Neural progenitor cell (in vitro differentiated cells): Measurements from ENCODE around the gene HDDC3. TPM values are rescaled to one million over a fixed set of nuclear protein-coding genes. Genes with fewer than 3 reads are reported as not detected.

ENCODE experiments used
- DNase-seq: peaks from one replicate; pipeline ENCODE4 v3.0.0-alpha.2; 2016; ENCODE audit warnings: low spot score
- H2AFZ ChIP-seq: fragments of 200-600 bp; sonication (generic); replicated peaks from 2 replicates; pipeline ENCODE4 v1.6.1; 2016; ENCODE audit warnings: antibody characterized with exemption
- H3F3A ChIP-seq: fragments of 200-600 bp; sonication (generic); 2 replicates; pipeline ENCODE4 v1.6.1; 2016; ENCODE audit warnings: antibody characterized with exemption, low read depth
- H3K27ac ChIP-seq: fragments of 200-600 bp; sonication (generic); 2 replicates; pipeline ENCODE4 v1.5.1; 2016; ENCODE audit warnings: mild to moderate bottlenecking
- H3K27me3 ChIP-seq: fragments of 200-600 bp; sonication (generic); 2 replicates; pipeline ENCODE4 v1.6.1; 2016; ENCODE audit warnings: mild to moderate bottlenecking, moderate library complexity
- H3K36me3 ChIP-seq: fragments of 200-600 bp; sonication (generic); 2 replicates; pipeline ENCODE4 v1.5.1; 2016
- H3K4me1 ChIP-seq: fragments of 200-600 bp; sonication (generic); 2 replicates; pipeline ENCODE4 v1.6.1; 2016; ENCODE audit warnings: mixed run types
- H3K4me2 ChIP-seq: fragments of 200-600 bp; sonication (generic); 2 replicates; pipeline ENCODE4 v1.6.1; 2016
- H3K4me3 ChIP-seq: fragments of 200-600 bp; sonication (generic); 2 replicates; pipeline ENCODE4 v1.5.1; 2016
- H3K79me2 ChIP-seq: fragments of 200-600 bp; sonication (generic); 2 replicates; pipeline ENCODE4 v1.6.1; 2016; ENCODE audit warnings: low read depth
- H3K9ac ChIP-seq: fragments of 200-600 bp; sonication (generic); 2 replicates; pipeline ENCODE4 v1.6.1; 2016
- H3K9me3 ChIP-seq: fragments of 200-600 bp; sonication (generic); 2 replicates; pipeline ENCODE4 v1.5.1; 2016; ENCODE audit warnings: low read depth
- H4K20me1 ChIP-seq: fragments of 200-600 bp; sonication (generic); 2 replicates; pipeline ENCODE4 v1.6.1; 2016; ENCODE audit warnings: low read depth
- H3K27ac Mint-ChIP-seq: 3 replicates; pipeline ENCODE4 v1.8.0; 2021; ENCODE audit warnings: mixed read lengths
- H3K27me3 Mint-ChIP-seq: 2 replicates; pipeline ENCODE4 v1.8.0; 2022; ENCODE audit warnings: low read depth, mild to moderate bottlenecking, inconsistent platforms, moderate library complexity, mixed read lengths; ENCODE audit not compliant: insufficient read depth
- H3K36me3 Mint-ChIP-seq: 3 replicates; pipeline ENCODE4 v1.8.0; 2021; ENCODE audit warnings: mixed read lengths
- H3K4me1 Mint-ChIP-seq: 3 replicates; pipeline ENCODE4 v1.8.0; 2021; ENCODE audit warnings: mixed read lengths
- H3K4me3 Mint-ChIP-seq: 3 replicates; pipeline ENCODE4 v1.8.0; 2021; ENCODE audit warnings: mild to moderate bottlenecking, moderate library complexity, mixed read lengths
- H3K9me3 Mint-ChIP-seq: 3 replicates; pipeline ENCODE4 v1.8.0; 2020; ENCODE audit warnings: mixed read lengths
- EZH2 ChIP-seq: fragments of 200-600 bp; sonication (generic); IDR thresholded peaks from 2 replicates; pipeline ENCODE4 v1.6.1; 2017; ENCODE audit warnings: antibody characterized with exemption, mild to moderate bottlenecking, moderate library complexity
- EZH2phosphoT487 ChIP-seq: fragments of 200-600 bp; sonication (generic); IDR thresholded peaks from 2 replicates; pipeline ENCODE4 v1.6.1; 2017; ENCODE audit warnings: antibody characterized with exemption
- total RNA-seq: library from RNA; depleted of rRNA; stranded (reverse); fragments of >200 nt; gene quantifications from 2 replicates; pipeline ENCODE4 v1.2.3, GENCODE V29; 2015; ENCODE audit warnings: low replicate concordance
- TF ChIP-seq, protein P1 (sequence below): fragments of 200-600 bp; sonication (generic); IDR thresholded peaks from 2 replicates; pipeline ENCODE4 v1.5.1; 2017; ENCODE audit warnings: antibody characterized with exemption, mild to moderate bottlenecking

Gene HDDC3
- total RNA-seq, 1 donor from 2014 or later: 20.4 TPM

- H3K27ac Mint-ChIP-seq: no peak overlapping the region
- H3K4me3 Mint-ChIP-seq: peak overlapping the region; percentile 85
- Histone ChIP-seq H3F3A (peaks cover 31% of the 10 kb centered on the region), H3K4me3 (peak overlapping the region; percentile 56), H3K9ac (no peak overlapping the region), H3K9me3 (no peaks in the 10 kb centered on the region), H2AFZ (no peak overlapping the region), H3K4me1 (peaks cover 12% of the 10 kb centered on the region), H3K27me3 (peaks cover 14% of the 10 kb centered on the region), H3K79me2 (no peaks in the 10 kb centered on the region), H3K4me2 (peak overlapping the region; percentile 78), H3K36me3 (no peaks in the 10 kb centered on the region), H3K27ac (no peak overlapping the region), H4K20me1 (peaks cover 8% of the 10 kb centered on the region)
- no peaks in the 10 kb centered on the region for H3K9me3 Mint-ChIP-seq
- peaks cover 11% of the 10 kb centered on the region for H3K27me3 Mint-ChIP-seq
- peaks cover 10% of the 10 kb centered on the region for H3K36me3 Mint-ChIP-seq
- TF ChIP-seq, protein P1, sequence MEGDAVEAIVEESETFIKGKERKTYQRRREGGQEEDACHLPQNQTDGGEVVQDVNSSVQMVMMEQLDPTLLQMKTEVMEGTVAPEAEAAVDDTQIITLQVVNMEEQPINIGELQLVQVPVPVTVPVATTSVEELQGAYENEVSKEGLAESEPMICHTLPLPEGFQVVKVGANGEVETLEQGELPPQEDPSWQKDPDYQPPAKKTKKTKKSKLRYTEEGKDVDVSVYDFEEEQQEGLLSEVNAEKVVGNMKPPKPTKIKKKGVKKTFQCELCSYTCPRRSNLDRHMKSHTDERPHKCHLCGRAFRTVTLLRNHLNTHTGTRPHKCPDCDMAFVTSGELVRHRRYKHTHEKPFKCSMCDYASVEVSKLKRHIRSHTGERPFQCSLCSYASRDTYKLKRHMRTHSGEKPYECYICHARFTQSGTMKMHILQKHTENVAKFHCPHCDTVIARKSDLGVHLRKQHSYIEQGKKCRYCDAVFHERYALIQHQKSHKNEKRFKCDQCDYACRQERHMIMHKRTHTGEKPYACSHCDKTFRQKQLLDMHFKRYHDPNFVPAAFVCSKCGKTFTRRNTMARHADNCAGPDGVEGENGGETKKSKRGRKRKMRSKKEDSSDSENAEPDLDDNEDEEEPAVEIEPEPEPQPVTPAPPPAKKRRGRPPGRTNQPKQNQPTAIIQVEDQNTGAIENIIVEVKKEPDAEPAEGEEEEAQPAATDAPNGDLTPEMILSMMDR: peak; percentile 95
- TF ChIP-seq EZH2phosphoT487: no peak
- peak; percentile 36 for TF ChIP-seq EZH2
- DNase-seq: peak; percentile 92
- H3K4me1 Mint-ChIP-seq: peaks cover 16% of the 10 kb centered on the region
These were observed 24.1 kb upstream of the HDDC3 start for GRCh38 chr15:90956274-90957030.

GRCh38 chr15:90955624-90956273 is 23.4 kb upstream of the HDDC3 start:
- Mint-ChIP-seq H3K4me3 (peak overlapping the region; percentile 85), H3K27me3 (peaks cover 11% of the 10 kb centered on the region), H3K36me3 (peaks cover 12% of the 10 kb centered on the region), H3K27ac (no peak overlapping the region), H3K4me1 (peaks cover 16% of the 10 kb centered on the region), H3K9me3 (no peaks in the 10 kb centered on the region)
- Histone ChIP-seq H3K9me3 (no peaks in the 10 kb centered on the region), H3K4me1 (peaks cover 12% of the 10 kb centered on the region), H3K27ac (no peak overlapping the region), H3K4me2 (peak overlapping the region; percentile 78), H3F3A (peaks cover 31% of the 10 kb centered on the region), H3K4me3 (peak overlapping the region; percentile 56), H3K36me3 (no peaks in the 10 kb centered on the region), H3K27me3 (peaks cover 14% of the 10 kb centered on the region), H3K79me2 (no peaks in the 10 kb centered on the region), H3K9ac (no peak overlapping the region), H4K20me1 (peaks cover 8% of the 10 kb centered on the region), H2AFZ (no peak overlapping the region)
- no peak for TF ChIP-seq EZH2
- TF ChIP-seq, protein P1: no peak
- no peak for DNase-seq

DNA sequence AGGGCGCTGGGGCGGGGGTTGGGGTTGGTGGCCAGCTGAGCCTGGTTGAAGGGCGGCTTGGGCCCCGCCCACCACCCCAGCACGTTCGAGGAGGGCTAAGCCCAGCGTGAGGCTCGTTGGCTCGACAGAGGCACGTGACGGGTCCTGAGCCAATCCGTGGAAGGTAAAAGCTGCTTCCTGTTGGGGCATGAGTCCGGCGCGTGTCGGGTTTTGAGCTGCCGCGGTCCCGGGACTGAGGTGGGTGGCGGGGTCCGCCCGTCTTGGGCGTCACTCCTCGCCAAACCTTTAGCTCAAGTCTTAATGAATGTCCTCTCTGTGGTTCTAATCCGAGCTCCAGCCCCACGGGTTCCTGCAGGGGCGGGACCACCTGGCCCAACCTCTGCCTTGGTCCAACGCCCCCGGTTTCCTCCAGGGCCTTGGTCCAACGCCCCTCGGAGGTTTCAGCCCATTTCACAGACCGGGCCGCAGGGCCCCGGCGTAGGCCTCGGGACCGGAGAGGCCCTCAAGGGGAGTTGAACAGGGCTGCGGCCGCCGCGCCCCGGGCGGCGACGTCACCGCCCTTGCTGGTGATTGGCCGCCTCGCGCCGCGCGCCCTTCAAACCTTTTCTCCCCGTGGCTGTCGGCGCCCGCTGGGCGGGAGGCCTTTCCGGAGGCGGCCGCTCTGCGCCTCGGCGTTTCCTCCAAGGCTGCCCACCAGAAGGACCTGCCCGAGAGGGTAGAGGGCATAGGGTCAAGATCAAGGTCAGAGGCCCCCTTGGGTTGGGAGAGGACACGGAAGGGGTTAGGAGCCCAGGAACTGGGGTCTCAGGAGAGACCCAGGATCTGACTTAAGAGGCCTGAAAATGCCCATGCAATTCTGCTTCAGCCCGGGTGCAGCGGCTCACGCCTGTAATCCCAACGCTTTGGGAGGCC is 22.6 kb upstream of the HDDC3 start, which contains the start of gene RCCD1:
Gene RCCD1, plus strand, starts transcription at position 173 of the 912 bp plus-strand sequence. CDS start 1,851 bp downstream, outside the sequence.
- peak; percentile 93 for DNase-seq
- H3K36me3 ChIP-seq: no peaks in the 10 kb centered on the region
- H3K27me3 Mint-ChIP-seq: peaks cover 11% of the 10 kb centered on the region
- peaks cover 14% of the 10 kb centered on the region for H3K27me3 ChIP-seq
- H3K4me3 Mint-ChIP-seq: peak within 1 kb of the TSS; percentile 85
- H2AFZ ChIP-seq: peak within 1 kb of the TSS; percentile 84
- peaks cover 16% of the 10 kb centered on the region for H3K4me1 Mint-ChIP-seq
- no peak for TF ChIP-seq EZH2phosphoT487
- TF ChIP-seq, protein P1: no peak
- TF ChIP-seq EZH2: no peak
- no peak within 1 kb of the TSS for H3K9ac ChIP-seq
- H3K4me2 ChIP-seq: peak within 1 kb of the TSS; percentile 78
- H3K4me1 ChIP-seq: peaks cover 12% of the 10 kb centered on the region
- H3F3A ChIP-seq: peaks cover 31% of the 10 kb centered on the region
- H3K27ac ChIP-seq: no peak within 1 kb of the TSS
- H4K20me1 ChIP-seq: peaks cover 8% of the 10 kb centered on the region
- no peaks in the 10 kb centered on the region for H3K9me3 ChIP-seq
- H3K36me3 Mint-ChIP-seq: peaks cover 15% of the 10 kb centered on the region
- peak within 1 kb of the TSS; percentile 56 for H3K4me3 ChIP-seq
- H3K79me2 ChIP-seq: no peaks in the 10 kb centered on the region
- no peak within 1 kb of the TSS for H3K27ac Mint-ChIP-seq
- H3K9me3 Mint-ChIP-seq: no peaks in the 10 kb centered on the region
